NCI-H187 treated with DMSO at 0.1 percent for 48 hours (cell line): ENCODE results near the gene ZNFX1.
"Not testable (repeated sequence)": the region's sequence is repeated elsewhere in the genome, so short reads cannot be mapped to it uniquely, and the experiment has no call there.

Experiments used
- DNase-seq: peaks from one replicate; lab custom pipeline; 2025; lab: John Stamatoyannopoulos, UW

Gene ZNFX1

DNA sequence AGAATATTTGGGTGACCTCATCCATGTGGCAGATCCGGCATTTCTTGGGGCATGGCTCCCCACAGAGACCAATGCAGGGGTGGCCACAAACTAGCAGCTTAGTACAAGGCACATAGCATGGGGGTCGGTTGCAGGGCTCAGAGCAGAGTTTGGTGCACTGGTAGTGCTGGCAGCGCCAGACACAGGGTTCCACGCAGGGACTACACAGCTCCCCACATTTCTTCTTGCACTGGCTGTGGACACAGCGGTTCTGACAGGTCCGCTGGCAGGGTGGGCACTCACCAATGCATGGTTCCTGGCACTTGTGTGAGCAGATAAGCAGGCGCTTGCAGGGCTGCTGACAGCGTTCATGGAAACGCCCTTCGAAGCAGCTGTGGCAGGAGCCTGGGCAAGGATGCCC is 29.6 kb downstream of the ZNFX1 start:
- no peak for DNase-seq

DNA sequence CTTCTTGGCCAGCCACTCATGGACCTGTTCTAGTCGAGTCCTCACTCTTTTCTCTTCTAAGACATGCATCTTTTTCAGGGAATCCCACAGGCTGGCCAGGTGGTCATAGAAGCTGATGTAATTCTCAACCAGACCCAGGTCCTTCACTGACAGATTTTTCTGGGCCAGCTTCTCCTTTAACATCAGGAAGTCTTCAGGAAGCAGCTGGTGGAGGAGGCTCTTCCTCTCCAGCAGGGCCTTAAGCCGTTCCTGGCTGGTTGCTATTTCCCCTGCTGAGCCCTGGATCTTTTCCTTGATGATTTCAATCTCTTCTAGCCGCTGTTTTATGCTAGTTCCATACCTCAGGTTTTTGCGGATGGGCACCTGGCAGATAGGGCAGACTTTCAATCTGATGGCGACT is 30.1 kb downstream of the ZNFX1 start:
- no peak for DNase-seq

DNA sequence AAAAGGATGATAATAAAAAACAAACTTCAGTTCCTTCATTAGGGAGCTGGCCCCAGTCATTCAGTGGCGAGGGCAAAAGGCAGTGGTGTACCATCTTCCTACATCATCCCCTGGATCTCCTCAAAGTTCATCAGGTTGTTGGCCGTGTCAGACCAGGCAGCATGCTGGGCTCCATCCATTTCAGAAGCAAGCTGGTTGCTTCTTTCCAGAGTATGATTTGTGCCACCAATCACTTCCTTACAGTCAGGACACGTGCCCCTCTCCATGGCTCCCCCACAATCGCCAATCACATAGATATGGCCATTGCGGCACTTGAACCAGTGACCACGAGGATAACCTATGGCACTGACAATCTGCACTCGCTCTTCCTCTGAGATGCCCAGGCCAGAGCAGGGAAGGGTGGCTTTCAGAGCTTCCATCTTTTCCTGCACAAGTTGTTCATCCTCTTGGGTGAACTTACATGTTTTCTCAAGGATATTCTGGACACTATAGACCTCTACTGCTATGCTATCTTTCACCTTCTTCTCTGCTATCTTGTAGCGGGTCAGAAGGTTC is 30.6 kb downstream of the ZNFX1 start:
- no peak for DNase-seq

DNA sequence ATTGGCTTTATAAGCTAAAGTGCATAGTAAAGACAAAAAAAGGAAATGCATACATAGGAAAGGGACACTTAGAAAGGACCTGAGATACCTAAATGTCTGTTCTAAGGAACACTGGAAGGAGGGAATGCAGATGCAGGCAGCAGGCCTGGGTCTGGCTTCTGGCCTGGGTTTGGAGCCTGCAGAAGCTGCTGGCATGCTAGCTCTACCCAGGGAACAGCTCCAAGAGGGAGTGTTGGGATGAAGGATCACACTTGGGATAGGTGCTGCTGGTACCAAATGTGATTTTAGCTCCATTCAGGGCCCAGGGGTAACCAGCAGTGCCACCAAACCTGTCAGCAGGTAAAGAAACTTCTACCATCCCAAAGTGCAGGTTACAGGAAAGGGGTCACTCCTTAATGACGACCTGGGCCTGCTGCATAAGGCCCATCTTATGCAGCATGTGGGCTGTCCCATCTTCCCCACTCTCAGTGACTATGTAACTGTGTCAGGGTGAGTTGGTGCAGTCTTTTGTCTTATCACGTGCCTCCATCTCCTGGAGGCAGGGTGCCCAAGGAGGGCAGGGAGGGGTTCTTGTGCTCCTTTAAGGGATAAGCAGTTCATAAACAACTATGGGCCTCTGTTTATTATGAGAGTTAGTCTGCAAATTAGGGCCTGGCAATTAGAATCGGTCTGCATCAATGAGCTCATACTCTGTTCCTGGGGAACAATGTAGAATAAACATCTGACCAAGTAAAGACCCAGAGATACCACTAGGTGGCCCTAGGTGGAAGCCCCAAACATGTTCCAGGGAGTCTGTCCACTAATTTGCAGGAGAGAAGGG is 31.7 kb downstream of the ZNFX1 start:
- no peak for DNase-seq

DNA sequence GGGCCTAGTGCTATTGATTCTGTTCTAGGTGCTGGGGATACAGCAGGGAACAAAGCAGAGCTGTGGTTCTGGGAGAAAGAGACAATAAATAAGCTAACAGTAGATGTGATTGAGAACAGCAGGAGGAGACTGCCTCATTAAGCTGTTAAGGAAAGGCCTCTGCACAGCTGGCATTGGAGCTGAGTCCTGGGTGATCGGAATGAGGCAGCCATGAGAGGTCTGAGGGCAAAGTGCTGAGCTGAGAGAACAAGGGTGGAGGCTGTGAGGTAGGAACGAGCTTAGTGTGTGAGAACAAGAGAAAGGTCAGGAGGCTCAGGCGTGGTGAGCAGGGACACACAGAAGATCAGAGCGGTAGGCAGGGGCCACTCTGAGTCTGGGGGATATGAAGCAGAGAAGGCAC is 40.3 kb downstream of the ZNFX1 start:
- DNase-seq: no peak

DNA sequence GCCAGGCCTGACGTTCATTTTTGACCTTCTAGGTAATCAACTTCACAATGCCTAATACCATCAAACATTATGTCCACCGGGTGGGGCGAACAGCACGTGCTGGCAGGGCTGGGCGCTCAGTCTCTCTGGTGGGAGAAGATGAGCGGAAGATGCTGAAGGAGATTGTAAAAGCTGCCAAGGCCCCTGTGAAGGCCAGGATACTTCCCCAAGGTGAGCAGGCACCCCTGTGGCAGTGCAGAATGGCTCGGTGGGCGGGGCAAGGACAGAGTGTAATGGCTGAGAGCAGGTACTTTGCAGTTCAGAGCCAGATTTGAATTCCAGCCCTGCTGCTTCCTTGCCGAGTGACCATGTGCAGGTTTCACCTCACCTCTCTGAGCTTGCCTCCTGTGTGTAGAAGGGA is 41.6 kb downstream of the ZNFX1 start:
- DNase-seq: no peak

DNA sequence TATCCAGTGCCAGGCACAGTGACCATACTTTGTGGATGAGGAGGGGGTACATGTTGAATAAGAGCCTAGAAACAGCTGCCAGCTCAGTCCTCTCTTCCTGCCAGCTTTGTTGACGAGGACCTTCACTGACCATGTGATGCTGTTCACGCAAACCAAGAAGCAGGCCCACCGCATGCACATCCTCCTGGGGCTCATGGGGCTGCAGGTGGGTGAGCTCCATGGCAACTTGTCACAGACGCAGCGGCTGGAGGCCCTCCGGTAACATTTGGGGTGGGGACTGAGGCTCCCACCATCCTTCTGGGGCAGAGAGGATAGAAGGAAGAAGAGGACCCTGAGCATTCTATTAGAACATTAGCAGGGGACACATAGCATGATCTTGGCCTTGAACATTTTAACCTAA is 43.0 kb downstream of the ZNFX1 start:
- no peak for DNase-seq

DNA sequence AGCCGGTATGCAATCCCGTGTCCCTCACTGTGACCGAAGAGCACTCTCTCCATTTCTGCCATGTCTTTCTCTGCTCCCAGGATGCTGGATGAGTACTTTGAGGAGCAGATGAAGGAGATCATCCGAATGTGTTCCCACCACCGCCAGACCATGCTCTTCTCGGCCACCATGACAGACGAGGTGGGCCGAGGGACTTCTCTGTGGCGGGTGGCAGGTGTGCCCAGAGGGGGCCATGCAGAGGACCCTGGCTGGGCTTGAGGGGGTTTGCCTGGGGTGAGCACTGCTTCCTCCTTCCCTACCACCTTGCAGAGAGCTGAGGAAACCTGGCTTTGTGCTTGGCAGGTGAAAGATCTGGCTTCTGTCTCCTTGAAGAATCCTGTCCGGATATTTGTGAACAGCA is 44.6 kb downstream of the ZNFX1 start:
- DNase-seq: no peak

DNA sequence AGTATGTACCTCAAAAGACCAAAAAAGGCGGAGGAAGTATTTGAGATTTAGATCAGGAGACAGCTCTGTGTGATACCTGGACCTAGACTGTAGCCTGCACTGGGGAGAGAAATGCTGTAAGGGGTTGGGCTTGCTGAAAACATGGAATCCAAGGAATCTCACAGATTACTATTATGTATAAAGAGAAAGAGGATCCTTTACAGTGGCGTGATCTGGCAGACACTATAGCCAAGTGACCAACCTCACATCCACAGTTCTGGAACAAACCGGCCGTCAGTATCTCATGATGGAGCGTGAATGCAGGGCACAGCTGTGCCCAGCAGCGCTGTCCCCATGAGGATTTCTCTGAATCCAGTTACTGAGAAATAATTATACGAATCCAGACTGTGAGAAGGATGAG is 46.4 kb downstream of the ZNFX1 start:
- no peak for DNase-seq

DNA sequence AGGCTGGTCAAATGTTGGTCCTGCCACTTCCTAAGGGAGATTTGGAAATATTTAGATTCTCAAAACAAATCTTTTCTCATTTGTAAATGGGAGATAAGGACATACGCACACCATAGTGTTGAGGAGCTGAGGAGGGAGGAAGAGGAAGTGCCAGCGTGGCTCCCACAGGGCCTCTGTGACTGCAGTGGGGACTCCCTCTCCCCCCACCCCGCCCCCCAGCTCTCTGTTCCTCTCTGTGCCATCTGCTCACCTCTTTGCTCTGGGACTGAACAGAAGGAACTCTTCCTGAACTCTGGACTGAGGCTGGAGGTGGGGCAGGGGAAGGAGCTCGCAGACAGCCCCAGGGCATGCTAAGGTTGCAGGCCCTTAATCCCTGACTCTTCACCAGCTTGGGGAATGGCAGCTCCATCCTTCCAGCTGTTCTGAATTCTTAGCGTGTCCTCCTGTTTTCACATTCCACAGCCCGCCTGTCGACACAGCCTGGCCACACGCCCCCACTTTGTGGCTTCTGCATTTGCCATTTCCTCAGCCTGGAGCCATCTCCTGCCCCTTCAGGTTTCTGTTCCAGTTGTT is 47.2 kb downstream of the ZNFX1 start:
- no peak for DNase-seq

DNA sequence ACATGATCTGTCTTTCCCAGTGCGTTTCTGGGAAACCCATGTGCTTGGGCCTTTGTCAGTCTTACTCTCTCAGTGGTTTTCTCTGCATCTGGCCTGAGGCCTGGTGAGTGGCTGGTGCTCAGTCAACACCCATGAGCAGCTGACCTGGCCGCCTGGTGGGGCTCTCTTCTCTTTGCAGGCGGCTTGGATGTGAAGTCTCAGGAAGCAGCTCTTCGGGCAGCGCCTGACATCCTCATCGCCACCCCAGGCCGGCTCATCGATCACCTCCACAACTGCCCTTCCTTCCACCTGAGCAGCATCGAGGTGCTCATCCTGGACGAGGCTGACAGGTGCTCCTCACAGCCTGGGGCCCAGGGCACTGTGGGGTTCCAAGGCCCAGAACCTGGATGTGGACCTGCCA is 47.8 kb downstream of the ZNFX1 start:
- peak; percentile 54 for DNase-seq

DNA sequence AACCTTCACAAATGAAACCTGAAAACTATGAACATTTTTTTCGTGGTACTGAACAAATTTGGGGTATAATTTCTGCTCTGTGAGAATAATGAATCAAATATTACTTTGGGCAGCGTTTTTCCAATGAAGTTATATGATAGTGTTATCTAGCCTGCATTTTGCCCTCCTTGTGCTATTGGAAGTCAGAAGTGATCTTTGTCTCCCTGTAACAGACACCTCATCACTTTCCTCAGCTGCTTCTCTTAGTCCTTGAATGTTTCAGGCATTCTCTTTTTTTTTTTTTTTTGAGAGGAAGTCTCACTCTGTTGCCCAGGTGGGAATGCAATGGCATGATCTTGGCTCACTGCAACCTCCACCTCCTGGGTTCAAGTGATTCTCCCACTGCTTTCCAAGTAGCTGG is 48.5 kb downstream of the ZNFX1 start:
- no peak for DNase-seq

DNA sequence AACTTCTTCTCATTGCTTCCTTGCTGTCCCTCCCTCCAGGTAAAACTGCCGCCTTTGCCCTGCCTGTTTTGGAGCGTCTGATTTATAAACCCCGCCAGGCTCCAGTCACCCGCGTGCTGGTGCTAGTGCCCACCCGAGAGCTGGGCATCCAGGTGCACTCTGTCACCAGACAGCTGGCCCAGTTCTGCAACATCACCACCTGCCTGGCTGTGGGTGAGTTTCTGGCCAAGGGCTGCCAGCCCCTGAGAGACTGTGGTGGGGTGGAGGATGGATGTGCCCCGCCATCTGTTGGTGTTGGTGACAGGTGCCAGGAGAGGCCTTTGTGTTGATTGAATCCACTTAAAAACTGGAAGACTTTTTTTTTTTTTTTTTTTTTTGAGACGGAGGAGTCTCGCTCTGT is 49.2 kb downstream of the ZNFX1 start:
- no peak for DNase-seq

DNA sequence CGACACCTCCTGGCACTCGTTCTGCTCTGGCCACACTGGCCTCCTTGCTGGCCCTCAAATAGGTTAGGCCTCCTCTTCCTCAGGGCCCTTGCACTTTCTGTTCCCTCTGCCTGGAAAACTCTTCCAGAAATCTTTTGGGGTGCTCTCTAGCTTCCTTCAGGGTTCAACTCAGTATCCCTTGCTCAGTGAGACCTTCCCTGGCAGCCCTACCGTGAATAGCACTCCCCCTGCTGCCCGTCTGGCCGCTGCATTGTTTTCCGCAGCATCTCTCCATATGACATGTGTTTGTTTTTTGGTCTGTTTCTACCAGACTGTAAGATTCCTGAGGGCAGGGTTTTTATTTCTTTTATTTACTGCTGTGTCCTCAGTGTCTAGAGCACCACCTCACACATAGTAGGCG is 52.0 kb downstream of the ZNFX1 start:
- no peak for DNase-seq

DNA sequence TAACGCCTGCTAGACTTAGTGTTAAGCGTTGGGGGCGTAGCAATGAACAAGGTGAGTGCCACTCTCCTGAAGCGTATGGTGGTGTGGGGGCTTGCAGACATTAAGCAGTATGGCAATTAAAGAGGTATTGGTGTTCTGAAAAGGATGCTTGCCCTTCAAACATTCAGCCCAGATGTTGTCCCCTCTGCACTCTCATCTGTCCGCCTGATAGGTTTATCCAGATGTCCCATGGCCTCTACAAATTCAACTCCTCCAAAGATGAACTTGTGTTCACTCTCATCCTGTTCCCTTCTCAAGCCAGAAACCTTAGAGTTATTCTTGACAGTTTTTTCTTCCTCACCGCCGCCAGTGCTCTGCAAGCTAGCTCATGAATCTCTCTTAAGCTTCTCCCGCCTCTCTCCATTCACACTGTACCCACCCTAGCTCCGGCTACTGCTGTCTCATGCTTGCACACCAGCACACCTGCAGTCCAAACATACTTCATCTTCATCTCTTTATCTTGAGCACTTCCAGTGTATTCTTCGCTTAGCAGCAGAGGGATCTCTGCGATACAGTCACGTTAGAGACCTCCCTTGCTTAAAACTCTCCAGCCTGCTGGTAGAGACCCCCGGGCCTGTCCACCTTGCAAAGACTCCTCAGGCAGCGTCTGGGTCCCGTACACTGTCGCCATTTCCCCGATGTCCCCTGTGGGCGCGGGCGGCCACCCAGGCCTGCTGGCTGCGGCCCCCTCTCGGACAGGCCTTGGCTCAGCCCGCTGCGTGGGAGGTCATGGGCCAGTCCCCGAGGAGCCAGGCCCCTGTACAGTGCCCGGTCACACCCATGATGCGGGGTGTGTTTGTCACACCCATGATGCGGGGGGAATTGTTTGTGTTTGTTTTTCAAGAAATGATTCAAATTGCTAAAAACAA is 57.7 kb downstream of the ZNFX1 start:
- DNase-seq: no peak

DNA sequence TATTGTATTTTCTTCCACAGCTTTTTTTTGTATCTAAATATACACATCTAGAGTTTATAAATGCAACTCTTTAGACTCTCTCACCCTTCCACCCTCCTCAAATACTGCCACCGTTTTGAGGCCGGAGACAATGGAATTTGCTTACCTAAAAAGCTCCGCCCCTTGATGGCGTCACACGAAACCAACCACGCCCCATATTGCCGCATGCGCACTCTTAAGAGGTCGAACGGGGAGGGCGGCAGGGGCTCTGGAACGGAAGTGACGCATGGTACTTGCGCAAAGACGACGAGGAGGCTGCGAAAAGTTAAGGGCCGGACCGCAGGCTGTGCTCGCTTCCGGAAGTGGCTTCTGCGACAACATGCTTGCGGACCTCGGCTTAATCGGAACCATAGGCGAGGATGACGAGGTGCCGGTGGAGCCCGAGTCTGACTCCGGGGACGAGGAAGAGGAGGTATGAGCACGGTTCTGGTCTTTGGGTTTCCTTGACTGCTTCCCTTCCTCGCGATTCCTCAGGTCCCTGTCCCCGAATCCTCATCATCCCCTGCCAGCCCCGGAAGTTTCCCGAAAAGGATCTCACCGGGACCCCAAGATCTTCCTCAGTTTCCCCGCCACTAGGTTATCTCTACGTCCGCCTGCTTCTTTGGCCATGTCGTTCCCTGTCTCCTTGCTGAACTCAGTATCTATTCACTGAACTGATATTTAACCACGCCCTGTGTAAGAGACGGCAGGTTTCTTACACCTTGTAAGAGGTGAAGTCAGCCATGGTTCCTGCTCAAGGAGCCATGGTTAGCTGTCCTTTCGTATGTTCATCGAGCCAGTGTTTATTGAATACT is 58.5 kb downstream of the ZNFX1 start, which contains the start of gene DDX27:
Gene DDX27, plus strand, starts transcription at position 326 of the 833 bp plus-strand sequence. Its CDS starts 33 bp downstream, at position 359.
- peak; percentile 88 for DNase-seq

DNA sequence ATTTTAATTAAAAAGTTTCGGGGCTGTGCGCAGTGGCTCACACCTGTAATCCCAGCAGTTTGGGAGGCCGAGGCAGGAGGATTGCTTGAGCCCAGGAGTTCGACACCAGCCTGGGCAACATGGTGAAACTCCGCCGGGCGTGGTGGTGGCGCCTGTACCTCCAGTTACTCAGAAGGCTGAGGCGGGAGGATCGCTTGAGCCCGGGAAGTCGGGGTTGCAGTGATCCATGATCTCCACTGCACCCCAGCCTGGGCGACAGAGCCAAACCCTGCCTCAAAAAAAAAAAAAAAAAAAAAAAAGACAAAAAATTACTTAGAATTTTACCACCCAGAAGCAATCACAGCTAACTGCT is 59.1 kb downstream of the ZNFX1 start:
- not testable (repeated sequence) for DNase-seq

DNA sequence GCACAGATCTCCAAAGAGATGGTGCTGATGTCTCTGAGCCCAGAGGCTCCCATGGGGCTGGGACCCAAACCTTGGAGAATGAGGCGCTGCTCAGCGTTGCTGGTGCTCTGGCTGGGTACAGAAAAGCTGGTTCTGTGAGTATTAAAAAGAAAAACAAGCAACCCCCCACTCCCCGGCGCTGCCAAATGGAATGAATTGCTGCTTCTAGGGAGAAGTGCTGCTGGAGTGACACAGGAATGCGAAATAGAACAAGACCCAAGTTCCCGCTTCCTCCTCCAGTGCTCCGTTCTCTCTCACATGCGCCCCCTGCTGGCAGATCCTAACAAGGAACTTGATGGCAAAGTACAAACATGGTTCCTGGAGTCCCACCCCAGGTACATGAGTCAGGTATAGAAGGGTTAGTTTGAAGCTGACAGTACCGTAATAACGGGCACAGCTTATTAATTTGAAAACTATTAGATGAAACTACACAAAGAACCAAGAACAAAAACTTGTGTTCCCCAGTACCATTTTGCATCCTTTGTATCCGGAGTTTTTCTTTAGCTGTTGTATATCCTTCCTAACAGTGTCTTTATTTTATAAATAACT is 60.8 kb downstream of the ZNFX1 start:
- DNase-seq: peak; percentile 48

DNA sequence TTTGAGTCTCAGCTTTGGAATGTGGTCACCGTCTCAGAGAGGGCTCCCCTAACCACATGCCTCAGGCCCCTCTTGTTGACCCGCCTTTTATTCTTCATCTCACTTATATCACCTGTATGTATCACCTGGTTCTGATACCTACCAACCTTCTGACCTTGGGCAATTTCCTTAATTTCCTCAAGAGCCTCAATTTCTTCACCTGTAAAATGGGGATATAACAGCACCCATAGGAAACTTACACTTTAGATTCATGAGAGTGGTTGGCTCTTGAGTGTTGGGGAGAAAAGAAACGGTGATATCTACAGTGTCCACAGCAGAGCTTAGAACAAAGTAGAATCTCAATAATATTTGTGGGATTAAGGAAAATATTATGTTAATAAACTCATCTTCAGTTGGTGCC is 62.6 kb downstream of the ZNFX1 start:
- no peak for DNase-seq

DNA sequence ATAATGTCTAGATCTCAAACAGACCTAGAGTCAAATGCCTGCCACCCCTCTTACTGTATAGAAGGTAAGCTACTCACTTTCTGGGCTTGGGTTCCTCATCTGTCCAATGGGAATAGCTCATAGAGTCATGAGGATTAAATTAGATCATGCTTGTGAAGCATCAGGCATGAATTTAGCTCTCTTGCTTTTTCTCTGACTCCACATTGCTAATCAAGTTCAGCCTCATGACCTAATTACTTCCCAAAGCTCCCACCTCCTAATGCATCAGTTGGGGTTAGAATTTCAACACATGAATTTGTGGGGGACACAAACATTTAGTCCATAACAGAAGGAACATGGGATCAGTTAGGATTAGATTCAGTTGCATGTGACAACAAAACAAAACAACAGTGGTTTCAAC is 63.3 kb downstream of the ZNFX1 start:
- no peak for DNase-seq

DNA sequence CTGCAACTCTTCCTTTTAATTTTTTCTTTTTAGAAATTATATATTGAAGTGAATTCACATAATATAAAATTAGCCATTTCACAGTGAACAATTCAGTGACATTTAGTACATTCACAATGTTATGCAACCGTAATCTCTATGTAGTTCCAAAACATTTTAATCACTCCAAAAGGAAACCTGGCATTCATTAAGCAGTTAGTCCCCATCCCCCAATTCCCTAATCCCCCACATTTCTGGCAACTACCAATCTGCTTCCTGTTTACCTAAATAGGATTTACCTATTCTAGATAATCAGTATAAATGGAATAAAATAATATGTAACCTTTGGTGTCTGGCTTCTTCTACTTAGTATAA is 67.1 kb downstream of the ZNFX1 start:
- no peak for DNase-seq
